GM21619 (cell line): ENCODE results near the gene CYBRD1.
"Not testable (repeated sequence)": the region's sequence is repeated elsewhere in the genome, so short reads cannot be mapped to it uniquely, and the experiment has no call there.

Experiments used
- ATAC-seq: cut with Tn5 transposase; IDR thresholded peaks from one replicate; pipeline ENCODE4 v1.9.1; 2021; ENCODE audit not compliant: unreplicated experiment

CYBRD1 gene

DNA sequence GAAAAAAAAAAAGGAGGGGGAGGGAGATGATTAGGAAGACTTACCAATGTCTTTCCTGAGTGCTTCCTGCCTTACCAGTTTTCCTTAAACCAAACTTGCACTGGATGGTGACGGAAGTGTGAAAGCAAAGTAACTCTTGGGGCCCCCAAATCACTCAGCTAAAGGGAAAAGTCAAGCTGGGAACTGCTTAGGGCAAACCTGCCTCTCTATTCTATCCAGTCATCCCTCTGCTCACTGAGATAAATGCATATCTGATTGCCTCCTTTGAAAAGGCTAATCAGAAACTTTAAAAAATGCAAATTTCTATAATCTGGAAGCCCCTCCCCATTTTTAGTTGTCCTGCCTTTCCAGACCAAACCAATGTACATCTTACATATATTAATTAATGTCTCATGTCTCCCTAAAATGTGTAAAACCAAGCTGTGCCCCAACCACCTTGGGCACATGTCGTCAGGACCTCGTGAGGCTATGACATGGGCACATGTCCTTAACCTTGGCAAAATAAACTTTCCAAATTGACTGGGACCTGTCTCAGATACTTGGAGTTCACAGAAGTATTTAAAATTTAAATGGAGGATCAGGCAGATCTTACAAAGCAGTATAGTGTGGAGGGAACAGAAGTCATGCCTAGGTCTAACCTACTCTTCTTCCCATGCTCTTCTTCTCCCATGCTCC, 7.2 kb upstream of the CYBRD1 start:
- no peak for ATAC-seq

DNA sequence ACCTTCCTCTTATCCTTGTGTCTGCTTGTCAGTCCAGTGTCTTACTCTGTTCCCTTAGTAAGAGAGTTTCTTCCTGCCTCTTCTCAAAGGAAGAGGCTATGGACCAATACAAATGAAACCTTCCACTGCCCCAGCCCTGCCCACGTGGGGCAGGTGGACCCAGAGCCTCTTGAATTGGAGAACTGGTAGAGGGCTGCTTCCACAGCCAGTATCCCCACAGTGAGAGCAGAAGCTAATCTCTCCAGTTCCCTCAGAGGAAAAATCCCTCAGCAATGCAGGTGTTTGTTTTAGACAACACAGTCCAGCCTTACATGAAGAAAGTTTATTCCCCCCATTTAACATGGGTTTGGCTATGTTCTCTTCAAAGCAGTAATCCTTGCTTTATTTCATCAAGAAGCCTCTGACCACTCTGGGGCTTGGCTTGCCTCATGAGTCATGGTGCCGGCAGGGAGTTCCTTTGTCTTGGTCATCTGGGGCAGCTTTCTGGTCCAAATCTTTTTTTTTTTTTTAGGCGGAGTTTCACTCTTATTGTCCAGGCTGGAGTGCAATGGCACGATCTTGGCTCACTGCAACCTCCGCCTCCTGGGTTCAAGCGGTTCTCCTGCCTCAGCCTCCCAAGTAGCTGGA, 6.5 kb upstream of the CYBRD1 start:
- ATAC-seq: no peak

DNA sequence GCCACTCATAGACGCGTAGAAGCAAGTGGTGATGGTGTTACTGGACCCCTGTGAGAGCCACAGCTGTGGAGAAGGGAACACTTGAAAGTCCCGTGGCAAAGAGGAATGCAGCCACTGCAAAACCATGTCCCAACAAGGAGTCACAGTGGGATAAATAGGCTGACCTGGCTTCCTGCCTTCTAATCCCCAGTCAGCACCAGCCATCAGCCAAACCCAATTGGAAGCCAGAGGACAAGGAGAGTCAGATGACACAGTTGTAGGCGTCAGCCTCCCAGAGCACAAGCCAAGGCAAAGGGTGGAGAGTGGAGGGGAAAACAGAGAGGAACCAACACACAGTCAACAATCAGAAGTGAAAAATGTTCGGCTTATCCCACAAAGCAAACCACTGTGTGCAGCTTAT, 5.5 kb upstream of the CYBRD1 start:
- ATAC-seq: no peak

DNA sequence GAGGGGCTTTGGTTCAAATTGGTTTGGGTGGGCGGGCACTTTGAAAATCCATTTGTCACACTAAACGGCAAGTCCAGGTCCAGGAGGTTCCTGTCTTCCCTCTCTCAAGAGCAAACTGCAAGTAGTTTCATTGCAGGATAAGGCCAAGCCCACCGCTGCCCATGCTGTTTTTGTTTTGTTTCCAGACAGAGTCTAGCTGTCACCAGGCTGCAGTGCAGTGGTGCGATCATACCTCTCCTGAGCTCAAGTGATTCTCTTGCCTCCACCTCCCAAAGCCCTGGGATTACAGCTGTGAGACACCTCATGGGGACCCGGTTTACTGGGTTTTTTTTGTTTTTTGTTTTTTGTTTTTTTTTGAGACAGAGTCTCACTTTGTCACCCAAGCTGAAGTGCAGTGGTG, 1.8 kb upstream of the CYBRD1 start:
- no peak for ATAC-seq

DNA sequence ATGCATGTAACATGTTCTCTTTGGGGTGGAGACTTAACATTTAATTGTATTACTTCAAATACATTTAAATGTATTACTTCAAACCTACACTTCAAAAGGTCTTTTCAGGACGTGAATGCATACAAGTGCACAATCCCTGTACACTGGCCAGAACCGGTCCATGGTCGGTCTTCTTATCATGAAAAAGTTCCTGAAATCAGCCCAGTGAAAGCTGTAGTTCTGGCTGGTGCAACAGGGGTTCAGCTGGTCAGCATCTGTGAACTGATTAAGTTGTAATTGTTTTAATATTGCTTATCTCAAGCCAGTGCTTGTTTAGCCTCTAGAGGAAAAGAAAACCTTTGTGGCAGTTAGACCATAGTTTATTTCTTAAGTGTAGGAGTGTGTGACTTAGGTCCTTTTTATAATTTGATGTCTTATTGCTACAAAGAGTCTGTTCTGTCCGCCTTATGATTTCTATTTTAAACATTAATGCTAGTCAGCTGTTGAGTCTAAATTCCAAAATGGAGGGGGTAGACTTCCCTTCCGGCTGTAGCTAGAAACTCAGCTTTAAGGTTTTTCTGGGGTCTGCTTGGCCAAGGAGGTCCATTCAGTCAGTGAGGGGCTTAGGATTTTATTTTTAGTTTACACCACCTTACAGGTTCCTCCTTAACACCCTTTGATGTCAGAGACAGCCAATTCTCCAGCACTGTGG, 768 bp upstream of the CYBRD1 start:
- ATAC-seq: no peak

DNA sequence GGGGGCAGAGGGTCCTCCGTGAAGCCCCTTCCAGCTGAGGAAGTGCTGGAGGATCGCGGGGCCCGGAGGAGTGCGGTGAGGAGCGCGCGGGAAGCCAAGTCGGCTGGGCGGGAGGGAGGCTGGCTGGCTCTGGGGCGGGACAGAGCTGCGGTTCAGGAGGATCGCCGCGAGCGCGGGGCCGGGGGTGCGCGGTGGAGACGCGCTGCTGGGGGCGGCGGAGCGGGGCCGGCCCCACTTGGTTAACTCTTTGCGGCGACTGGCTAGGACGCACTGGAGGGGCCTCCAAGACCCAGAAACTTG, 464 bp downstream of the CYBRD1 start:
- ATAC-seq: peak; percentile 32

DNA sequence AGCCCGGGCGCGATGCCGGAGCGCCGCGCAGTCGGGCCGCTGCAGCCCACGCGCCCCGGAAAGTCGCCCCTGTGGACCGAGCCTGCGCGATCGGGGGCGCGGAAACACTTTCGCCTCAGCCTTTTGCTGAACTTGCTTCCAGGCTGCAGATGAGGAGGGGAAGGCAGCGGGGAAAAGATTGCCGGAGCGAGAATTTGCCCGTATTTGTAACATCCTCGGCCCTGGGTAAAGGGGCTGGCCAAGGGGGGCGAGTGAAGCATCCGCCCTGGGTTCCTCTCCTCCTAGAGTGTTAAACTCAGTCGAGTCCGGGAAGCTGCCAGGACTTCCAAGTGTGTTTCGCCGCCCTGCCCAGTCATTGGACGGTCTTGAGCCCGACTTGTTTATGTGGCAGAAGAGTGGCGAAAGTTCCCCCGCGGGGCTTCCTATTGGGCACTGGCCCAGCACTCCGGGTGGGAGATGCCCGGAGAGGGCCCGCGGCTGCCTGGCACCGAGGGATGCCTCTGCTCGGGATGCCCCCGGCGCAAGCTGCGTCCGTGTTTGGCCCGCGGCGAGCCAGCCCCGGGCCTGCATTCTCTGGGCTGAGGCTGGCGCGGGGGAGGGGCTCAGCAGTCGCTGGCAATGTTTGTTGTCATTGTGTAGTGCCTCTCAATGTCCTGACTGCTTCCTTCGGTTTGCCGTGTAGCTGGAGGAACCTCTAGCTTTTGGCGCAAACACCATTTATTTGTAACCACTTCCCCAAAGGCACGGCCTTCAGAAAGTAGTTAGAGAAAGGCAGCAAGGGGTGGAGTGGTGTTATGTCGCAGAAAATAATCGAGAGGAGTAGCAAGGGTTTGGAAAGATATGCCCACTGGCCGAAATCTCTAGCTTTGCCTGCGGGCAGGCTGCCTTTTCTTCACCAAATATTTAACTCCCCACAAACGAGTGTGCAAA, 1.1 kb downstream of the CYBRD1 start:
- peak; percentile 35 for ATAC-seq

DNA sequence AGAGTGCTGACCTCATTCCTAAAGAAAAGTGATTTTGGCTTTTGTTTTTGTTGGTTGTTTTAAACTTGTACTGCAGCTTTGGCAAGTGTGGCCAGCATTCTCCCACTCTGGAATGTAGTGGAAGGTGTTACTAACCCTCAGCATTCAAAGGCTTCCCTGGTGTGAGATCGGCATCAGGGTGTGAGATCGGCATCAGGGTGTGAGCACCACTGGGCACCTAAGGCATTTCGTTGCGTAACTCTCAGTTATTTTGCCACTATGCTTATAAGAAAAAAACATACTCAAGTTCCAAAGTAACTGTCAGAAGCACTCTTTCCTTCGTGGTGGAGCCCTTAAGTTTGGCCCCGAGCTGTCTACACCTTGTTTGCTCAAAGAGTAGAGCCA, 1.7 kb downstream of the CYBRD1 start:
- no peak for ATAC-seq

DNA sequence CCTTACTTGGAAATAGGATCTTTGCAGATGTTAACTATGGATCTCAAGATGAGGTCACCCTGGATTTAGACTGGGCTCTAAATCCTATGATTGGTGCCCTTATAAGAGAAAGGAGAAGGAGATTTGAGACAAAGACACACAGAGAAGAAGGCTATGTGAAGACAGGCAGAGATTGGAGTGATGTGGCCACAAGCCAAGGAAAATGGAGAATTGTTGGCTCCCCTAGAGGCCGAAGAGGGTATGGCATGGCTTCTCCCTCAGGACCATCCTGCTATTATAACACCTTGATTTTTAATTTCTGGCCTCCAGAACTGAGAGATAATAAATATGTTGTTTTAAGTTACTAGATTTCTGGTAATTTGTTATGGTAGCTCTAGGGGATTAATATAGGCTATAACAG, 7.6 kb downstream of the CYBRD1 start:
- ATAC-seq: no peak

DNA sequence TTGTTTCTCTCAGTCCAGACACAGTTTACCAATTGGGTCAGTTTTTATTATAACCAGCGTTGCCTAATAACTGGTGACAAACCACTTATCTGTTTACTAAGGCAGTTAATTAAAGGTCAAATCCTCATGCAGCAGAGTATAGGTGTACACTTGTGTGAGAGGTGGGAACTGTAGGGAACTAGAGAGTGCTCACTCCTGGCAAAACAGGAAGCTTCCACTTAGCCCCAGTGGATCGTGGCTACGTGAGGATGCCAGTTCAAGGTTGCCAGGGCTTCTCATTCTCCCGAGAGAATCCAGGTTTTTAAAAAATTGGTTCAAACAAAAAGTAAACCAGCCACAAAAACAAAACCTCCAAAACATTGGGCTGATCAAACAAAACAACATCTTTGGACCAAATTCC, 8.1 kb downstream of the CYBRD1 start:
- ATAC-seq: no peak

DNA sequence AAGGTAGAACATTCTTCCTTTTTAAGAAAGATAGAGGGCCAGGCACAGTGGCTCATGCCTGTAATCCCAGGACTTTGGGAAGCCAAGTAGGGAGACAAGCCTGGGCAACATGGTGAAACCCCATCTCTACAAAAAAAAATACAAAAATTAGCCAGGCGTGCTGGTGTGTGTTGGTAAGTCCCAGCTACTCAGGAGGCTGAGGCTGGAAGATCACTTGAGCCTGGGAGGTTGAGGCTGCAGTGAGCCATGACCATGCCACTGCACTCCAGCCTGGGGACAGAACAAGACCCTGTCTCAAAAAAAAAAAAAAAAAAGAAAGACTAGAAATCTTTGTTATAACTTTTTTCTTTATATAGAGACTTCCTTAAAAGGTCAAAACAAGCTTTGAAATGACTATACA, 8.6 kb downstream of the CYBRD1 start:
- ATAC-seq: not testable (repeated sequence)

DNA sequence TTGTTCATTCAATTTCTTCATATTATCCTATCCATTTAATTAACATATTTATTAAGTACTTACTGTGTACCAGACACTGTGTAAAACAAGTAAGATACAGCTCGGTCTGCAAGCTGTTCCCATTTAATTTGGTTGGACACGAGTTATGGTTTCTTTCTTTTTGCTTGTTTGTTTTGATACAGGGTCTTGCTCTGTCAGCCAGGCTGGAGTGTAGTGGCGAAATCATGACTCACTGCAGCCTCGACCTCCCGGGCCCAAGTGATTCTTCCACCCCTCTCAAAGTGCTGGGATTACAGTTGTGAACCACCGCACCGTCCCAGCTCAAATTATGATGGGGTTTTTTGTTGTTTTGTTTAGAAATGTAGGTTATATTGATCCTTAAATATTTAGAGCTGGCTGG, 9.0 kb downstream of the CYBRD1 start:
- no peak for ATAC-seq

DNA sequence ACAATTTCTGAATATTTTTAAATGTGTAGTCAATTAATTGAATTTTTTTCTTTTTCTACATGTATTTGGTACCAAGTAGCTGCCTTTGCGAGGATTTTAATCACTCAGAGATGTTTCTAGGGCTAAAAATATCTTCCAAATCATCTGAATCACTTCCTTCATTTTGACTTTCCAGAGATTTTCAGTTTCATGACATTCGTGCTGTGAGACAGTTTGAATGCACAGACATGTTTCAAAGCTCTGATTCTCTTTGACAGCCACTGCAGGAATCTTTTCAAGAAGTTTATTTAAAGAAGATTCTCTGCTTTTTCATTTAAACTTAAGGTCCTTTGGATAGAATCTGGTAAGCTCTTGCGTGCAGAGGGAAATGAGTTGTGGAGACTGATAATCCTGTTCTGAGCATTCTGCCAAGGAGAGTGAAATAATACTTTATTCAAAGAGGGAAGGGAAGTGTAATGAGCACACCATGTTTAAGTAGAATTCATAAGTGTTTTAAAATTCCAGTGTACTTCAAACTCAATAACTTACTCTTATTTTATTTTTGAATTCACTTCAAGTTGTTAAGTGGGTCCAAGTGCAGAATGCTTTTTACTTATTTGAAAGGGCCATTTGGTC, 9.7 kb downstream of the CYBRD1 start:
- ATAC-seq: no peak

DNA sequence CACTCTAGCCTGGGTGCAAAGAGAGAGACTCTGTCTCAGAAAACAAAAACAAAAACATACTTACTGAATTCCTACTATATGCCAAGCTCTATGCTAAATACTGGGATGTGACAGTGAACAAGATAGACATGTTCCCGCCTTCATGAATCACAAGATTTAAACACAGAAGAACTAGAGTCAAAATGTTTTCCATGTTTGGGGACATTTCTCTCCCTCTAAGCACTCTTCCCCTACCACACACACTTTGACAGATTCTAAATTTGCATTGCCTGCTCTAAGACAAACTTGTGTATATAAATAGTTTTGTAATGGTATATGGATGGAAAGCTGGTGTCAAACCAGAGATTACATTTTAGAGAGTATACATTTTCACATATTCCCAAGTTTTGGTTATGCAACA, 11.1 kb downstream of the CYBRD1 start:
- no peak for ATAC-seq

DNA sequence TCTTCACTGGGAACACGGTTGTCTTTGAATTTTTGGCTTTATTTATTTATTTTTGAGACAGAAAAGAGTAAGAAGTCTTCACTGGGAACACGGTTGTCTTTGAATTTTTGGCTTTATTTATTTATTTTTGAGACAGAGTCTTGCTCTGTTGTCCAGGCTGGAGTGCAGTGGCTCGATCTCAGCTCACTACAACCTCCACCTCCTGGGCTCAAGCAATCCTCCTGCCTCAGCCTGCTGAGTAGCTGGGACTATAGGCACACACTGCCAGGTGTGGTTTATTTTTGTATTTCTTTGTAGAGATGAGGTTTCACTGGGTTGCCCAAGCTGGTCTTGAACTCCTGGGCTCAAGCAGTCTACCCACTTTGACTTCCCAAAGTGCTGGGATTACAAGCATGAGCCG, 13.3 kb downstream of the CYBRD1 start:
- not testable (repeated sequence) for ATAC-seq

DNA sequence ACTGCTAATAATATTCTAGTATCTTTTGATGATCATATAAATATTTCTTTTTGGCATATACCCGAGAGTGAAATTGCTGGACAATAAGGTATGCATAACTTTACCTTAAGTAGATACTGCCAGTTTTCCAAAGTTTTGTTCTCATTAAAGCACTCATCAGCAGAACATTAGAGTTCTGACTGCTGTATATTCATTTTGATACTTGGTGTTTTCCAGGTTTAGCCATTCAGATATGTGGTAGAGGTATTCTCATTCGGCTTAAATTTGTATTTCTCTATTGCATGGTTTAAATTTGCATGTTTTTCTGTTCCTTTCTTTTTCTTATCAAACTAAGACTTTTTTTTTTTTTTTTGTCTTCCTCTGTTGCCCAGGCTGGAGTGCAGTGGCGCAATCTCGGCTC, 18.2 kb downstream of the CYBRD1 start:
- ATAC-seq: no peak

DNA sequence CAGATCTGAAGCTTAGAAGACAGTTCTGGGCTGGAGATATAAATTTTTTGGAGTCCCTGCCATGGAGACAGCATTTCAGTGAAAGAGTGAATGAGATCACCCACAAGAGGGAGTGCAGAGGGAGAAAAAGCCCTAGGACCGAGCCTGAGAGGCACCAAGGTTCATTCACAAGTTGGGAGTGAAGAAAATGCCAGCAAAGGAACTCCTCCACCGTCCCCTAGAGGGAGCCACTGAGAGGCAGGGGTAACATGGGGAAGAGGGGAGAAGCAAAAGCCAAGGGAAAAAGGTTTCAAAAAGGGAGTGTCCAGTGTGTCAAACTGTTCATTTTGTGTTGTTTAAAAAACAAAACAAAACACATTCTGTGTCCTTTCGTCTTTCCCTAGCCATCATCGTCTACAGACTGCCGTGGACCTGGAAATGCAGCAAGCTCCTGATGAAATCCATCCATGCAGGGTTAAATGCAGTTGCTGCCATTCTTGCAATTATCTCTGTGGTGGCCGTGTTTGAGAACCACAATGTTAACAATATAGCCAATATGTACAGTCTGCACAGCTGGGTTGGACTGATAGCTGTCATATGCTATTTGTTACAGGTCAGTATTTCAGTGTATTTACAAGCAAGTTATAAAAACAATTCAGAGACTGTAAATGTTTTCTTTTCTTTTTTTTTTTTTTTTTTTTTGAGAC, 19.1 kb downstream of the CYBRD1 start:
- no peak for ATAC-seq

DNA sequence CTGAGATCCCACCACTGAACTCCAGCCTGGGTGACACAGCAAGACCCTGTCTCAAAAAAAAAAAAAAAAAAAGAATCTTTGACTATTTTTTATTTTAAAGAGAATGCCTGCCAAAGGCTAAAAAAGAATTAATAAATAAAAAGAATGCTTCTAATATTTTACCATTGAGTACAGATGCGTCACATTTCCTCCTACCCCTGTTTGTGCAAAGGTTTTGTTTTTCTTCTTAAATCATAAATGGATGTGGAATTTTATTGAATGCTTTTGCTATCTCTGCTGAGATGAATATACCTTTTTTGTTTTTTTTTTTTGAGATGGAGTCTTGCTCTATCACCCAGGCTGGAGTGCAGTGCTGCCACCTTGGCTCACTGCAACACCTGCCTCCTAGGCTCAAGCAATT, 22.8 kb downstream of the CYBRD1 start:
- ATAC-seq: no peak

DNA sequence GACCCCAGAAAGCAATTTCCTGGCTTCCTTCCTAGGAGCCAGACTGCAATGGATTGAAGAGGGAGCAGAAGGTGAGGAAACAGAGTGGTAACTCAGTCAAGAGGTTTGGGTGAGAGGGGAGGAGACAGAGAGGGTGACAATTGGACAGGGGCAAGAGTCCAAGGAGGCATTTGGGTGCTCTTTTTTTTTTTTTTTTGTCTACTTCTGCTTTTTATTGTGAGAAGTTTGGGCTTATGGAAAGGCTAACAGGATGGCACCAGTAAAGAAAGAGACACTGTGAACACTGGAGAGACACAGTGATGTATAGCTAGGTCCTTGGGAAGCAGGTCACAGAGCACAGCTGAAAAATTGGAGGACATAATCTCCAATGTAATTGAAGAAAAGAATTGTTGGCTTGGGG, 25.0 kb downstream of the CYBRD1 start:
- no peak for ATAC-seq

DNA sequence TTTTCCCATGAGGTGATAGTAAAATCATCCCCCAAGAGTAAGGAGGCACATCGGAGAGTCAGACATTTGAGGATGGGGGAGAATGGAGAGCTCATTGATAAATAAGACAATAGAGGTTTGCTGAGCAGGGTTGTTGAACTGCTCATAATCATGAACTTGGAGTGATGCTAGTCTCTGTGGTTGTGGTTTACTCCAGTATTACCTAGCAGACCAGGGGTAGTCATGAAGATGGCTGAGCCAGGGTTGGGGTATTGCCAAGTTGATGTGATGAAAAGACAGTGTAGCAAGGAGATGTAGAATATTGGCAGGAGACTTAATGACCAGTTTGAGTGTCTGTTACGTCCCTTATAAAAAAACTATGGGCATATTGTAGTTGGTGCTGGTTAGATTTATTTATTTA, 25.4 kb downstream of the CYBRD1 start:
- no peak for ATAC-seq

DNA sequence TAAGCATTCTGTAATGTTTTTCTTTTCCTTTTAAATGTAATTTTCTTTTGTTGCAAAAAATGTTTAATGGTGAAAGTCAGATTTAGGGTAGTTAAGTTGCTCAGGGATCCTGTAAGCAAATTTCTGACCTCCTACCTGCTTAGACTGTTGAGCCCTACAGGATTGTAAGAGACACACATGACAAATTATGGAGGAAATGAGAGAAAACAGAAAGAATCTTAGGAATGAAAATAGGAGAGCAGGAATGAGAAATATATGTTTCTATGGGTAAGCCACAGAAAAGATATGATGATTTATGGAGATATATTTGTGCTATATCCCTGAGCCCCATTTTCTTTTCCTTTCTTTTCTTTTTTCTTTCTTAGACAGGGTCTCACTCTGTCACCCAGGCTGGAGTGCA, 28.3 kb downstream of the CYBRD1 start:
- no peak for ATAC-seq
